G401.6 (cell line): ENCODE results near the gene RAB7B.
"Not testable (repeated sequence)": the region's sequence is repeated elsewhere in the genome, so short reads cannot be mapped to it uniquely, and the experiment has no call there.

Source experiments
- FAIRE-seq: peaks from 2 replicates; lab custom pipeline; 2012; peaks lifted over from hg19 to GRCh38; lab: Jason Lieb, UNC

Gene RAB7B

DNA sequence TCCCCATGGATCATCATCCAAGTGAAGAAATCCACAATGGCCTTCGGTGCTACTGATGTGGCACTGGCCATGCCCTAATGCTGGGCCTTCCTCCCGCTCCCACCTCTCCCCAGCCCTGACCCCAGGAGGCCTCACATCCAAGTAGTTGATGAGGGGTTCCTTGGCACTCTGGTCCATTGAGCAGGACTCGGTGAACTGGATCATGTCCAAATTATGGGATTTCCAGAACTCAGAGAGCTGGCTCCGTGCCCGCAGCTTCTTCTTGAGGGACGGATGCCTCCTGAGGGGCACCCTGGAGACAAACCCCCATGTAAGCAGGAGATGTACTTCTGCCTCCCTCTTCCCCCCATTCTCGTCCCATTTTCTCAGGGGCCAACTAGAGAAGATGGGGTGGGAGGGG, 19.6 kb upstream of the RAB7B start:
- no peak for FAIRE-seq

- FAIRE-seq, result no peak
Observed at GRCh38 chr1:206021626-206022365, 18.6 kb upstream of the RAB7B start.

GRCh38 chr1:206021008-206021625, 17.9 kb upstream of the RAB7B start:
- no peak for FAIRE-seq

- FAIRE-seq, result no peak
Observed at GRCh38 chr1:206020393-206021007, 17.3 kb upstream of the RAB7B start.

DNA sequence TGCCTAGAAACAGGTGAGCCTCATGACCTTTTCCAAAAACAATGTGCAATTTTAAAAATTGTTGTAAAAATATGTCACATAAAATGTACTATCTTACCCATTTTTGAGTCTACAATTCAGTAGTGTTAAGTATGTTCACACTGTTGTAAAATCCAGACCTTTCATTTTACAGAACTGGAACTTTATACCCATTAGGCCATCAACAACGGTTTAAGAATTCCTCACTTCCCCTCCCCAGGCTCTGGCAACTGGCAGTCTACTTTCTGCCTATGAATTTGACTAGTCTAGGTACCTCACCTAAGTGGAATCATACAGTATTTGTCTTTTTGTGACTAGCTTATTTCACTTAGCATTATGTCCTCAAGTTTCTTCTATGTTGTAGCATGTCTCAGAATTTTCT, 11.9 kb upstream of the RAB7B start:
- FAIRE-seq, result no peak

DNA sequence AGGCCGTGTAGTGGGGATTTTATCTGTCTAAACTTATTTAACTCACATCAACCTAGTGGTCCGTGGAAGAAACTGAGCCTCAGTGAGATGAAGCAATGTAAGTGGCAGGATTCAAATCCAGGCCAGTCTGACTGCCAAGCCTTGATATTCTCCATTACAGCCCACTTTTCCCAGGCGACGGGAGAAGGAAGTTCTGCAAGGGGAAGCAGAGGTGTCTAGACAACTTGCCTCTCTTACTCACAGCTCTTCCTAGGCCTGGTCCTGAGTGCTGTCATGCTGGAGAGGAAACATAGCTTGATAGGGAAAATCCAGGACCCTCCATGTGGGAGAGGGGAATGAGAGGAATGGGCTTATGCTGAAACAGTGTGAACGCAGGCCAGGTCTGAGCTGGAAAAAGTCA, 11.4 kb upstream of the RAB7B start:
- no peak for FAIRE-seq

- no peak for FAIRE-seq
Observed at GRCh38 chr1:206013026-206013795, 10.0 kb upstream of the RAB7B start.

GRCh38 chr1:206012086-206012859, 9.1 kb upstream of the RAB7B start:
- no peak for FAIRE-seq

- no peak for FAIRE-seq
Observed at GRCh38 chr1:206011057-206011456, 7.9 kb upstream of the RAB7B start.

DNA sequence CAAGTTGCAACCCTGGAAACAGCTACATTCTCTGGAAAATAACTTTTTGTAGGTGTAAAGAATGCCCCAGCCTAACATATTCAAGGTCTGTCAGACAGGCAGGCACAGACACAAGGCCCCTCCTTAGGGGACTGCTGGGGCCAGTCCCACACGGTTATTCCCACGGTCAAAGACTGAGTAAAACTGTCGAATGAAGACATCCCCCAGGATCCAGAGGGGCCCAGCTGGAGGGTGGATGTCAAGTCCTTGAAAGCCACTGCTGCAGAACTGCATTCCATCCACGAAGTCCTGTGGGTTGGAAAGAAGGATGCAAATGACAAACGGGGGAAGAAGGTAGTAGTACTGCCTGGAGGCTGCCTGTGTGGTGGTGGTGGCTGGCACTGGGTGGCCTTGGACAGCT, 6.9 kb upstream of the RAB7B start:
- FAIRE-seq, result no peak

- no peak for FAIRE-seq
Observed at GRCh38 chr1:206006946-206007345, 3.8 kb upstream of the RAB7B start.

DNA sequence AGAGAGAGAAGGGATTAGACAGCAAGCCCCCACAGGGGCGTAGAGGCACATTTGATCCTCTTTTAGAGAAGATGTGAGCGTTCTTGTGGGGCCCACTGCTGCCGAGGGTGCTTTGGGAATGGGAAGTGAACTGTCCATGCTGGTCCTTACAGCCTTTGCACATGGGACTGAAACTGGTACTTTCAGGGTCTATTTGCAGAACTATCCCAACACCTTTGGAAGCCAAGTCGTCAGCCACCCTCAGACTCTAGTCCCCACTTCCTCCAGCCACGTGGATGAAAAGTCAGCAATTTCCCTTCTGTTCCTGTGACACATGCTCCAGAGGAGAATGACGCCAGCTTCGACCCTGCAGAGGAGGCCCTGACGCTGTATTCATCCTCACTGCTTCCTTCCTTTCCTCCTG, 2.6 kb upstream of the RAB7B start:
- no peak for FAIRE-seq

- no peak for FAIRE-seq
Observed at GRCh38 chr1:206005234-206005633, 2.0 kb upstream of the RAB7B start.

- no peak for FAIRE-seq
Observed at GRCh38 chr1:206004826-206005225, 1.6 kb upstream of the RAB7B start.

DNA sequence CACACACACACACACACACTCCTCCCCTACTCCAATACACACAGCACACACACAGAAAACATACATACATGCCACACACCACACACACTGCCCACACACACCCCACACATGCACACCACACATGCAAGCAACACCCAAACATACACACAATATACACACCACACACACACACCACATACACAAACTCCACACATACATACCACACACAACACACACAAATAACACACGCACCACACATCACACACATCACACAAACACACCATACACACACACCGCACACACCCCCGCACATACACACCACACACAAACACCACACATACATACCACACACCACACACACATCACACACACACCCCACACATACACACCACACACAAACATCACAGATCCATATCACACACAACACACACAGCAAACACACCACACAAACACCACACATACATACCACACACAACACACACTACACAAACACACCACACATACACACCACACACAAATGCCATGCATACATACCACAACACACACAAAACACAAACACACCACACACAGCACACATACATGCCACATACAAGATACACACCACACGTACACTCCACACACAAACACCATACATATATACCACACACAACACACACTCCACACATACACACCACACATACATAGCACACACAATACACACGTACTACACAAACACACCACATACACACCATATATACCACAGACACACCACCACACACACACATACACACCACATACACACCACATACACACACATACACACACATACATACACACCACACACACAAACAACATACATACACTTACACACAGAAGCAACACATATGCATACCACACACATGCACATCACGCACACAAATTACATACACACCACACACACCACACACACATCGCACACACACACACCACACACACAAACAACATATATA, 932 bp upstream of the RAB7B start:
- FAIRE-seq, result no peak

DNA sequence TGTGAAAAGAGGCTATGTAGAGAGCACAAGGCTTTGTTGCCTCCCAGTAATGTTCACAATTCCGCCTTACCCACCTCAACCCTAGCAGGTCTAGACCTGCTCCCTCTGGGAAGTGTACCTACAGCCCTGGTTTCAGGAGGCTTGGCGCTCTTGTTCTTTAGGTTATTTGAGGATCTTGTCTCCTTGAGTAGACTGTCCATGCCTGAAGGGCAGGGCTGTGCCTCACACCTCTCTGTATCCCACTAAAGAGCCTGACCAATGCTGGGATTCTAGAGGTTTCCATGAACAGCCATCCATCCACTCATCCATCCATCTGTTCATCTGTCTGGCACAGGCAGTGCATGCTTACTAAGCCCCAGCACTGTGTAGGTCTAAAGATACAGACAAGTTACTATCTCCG, 1.0 kb downstream of the RAB7B start:
- no peak for FAIRE-seq

- FAIRE-seq, result no peak
Observed at GRCh38 chr1:206001476-206001888, 1.7 kb downstream of the RAB7B start.

DNA sequence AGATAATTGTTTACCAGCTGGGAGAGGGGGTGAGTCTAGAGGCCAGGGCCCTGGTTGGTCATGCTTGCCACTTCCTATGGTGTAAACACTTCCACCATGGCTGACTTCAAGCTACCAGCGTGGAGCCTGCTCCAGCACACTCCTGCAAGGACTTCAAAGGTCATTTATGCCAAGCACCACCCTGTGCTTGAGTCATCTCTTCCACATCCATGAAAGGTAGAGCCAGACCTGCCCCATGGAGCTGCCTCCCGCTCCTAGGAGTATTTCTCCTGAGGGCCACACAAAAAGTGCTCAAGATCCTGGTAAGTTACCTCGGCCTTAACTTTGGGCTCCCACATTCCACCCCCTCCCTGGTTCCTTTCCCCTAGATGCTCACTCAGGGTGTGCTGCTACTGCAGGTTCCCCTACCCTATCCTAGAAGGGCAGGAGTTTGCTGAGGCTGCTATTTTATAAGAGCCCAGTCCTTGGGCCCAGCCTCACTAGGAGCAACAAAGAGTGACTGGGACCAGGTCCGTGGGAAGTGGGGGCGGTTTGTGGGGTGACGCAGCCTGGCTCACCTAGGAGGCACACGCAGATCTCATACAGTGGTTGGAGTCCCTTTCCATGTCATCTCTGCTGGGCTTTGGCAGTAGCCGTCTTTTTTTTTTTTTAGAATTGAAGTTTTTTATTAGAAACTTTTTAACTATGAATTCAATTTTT, 2.4 kb downstream of the RAB7B start:
- FAIRE-seq, result no peak

GRCh38 chr1:205998457-205999241, 4.5 kb downstream of the RAB7B start:
- no peak for FAIRE-seq

DNA sequence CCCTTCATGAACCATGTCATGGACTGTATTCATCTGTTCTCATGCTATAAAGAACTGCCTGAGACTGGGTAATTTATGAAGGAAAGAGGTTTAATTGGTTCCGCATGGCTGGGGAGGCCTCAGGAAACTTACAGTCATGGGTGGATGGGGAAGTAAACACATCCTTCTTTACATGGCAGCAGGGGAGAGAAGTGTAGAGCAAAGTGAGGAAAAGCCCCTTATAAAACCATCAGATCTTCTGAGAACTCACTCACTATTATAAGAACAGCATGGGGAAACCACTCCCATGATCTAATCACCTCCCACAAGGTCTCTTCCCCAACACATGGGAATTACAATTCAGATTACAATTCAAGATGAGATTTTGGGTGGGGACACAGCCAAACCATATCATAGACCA, 6.6 kb downstream of the RAB7B start:
- not testable (repeated sequence) for FAIRE-seq
